Adrenal gland (tissue), 12 donors: ENCODE data around the gene HNRNPU. TPM values are rescaled to one million over a fixed set of nuclear protein-coding genes. Genes with fewer than 3 reads are reported as not detected.

Source experiments
- DNase-seq, 7 donors: peaks; one replicate each; pipeline ENCODE4 v3.0.0-alpha.2; 2019 to 2020
- H3K27ac ChIP-seq, 5 donors: fragments of 200-600 bp; sonication (generic) in 4 of 5; 1 replicate in 3 of 5; 2 replicates in 2 of 5; pipeline versions ENCODE4 v1.5.1 to v1.8.0; 2016 to 2020; ENCODE audit warnings: mild to moderate bottlenecking in 1 of 5
- H3K27me3 ChIP-seq: fragments of 200-600 bp; 2 replicates; pipeline ENCODE4 v1.8.0; 2021
- H3K36me3 ChIP-seq, 2 donors: fragments of 200-600 bp; replicated peaks in 1 of 2; 1 replicate in 1 of 2; 2 replicates in 1 of 2; pipeline versions ENCODE4 v1.5.1 to v1.8.0; 2018 to 2022
- H3K4me1 ChIP-seq, 2 donors: fragments of 200-600 bp; replicated peaks in 1 of 2; 1 replicate in 1 of 2; 2 replicates in 1 of 2; pipeline versions ENCODE4 v1.5.1 to v1.8.0; 2018 to 2021
- H3K4me3 ChIP-seq, 4 donors: fragments of 200-600 bp; sonication (generic) in 3 of 4; one replicate each; pipeline ENCODE4 v1.5.1; 2016 to 2018
- H3K9me3 ChIP-seq, 3 donors: fragments of 200-600 bp; sonication (generic) in 1 of 3; replicated peaks in 1 of 3; 1 replicate in 2 of 3; 2 replicates in 1 of 3; pipeline versions ENCODE4 v1.5.1 to v1.8.0; 2016 to 2021
- POLR2A ChIP-seq, 2 donors: fragments of 450-650 bp; IDR thresholded peaks; one replicate each; pipeline ENCODE4 v1.6.1; 2017; ENCODE audit warnings: antibody characterized with exemption in 2 of 2, mild to moderate bottlenecking in 2 of 2, moderate library complexity in 1 of 2
- WGBS, 4 donors: extraction: QIAGEN DNeasy Blood & Tissue Kit in 2 of 4; methylation state at CpG; one replicate each; pipeline versions ENCODE4 v1.1.5 to v1.1.7; 2013 to 2017; 5-methylcytosine and 5-hydroxymethylcytosine counted together
- intact Hi-C, 2 donors: fragments of 100-400 bp; cut with DNase I; formaldehyde crosslinking; loops; one replicate each; pipeline versions ENCODE4 v1.14.1 to v1.15.0; 2022 to 2023
- polyA plus RNA-seq, 3 donors: library from polyadenylated mRNA; stranded (reverse); fragments of 200-250 nt in 2 of 3; fragments of 350-450 nt in 1 of 3; fragmentation: Illumina TruSeq in 1 of 3; extraction: RNeasy Lipid Tissue Mini Kit (QIAGEN cat#74804) in 1 of 3; gene quantifications; one replicate each; pipeline ENCODE4 v1.2.3, GENCODE V29; 2013 to 2014
- total RNA-seq, 9 donors: library from RNA; depleted of rRNA in 4 of 9; stranded (reverse); fragments of >200 nt in 4 of 9; fragments of 120-200 nt in 1 of 9; fragmentation: NEBNext Ultra II Directional in 1 of 9; extraction: Animal tissue kit (Norgen Biotek cat#: 25700) in 1 of 9; gene quantifications; one replicate each; pipeline versions ENCODE4 v1.1.0 to v1.2.4, GENCODE V29; 2013 to 2023
- TF ChIP-seq, protein P1 (sequence below), 6 experiments: fragments of 450-650 bp in 4 of 6; fragments of 200-600 bp in 2 of 6; sonication (generic) in 1 of 6; IDR thresholded peaks; 1 replicate in 5 of 6; 2 replicates in 1 of 6; pipeline versions ENCODE4 v1.5.1 to v1.8.0; 2016 to 2021; ENCODE audit warnings: antibody characterized with exemption in 6 of 6, mild to moderate bottlenecking in 2 of 6, moderate library complexity in 1 of 6
- donor health status: healthy with polysubstance abuse.
- donor health status: Bipolar disorder and iron deficiency.
- donor health status: DM: yes; HTN: yes; CAD: no.
- donor health status: DM: no; HTN: no; CAD: no.
- donor health status: DM: no; HTN: no; CAD: no.
- donor health status: DM: yes; HTN: yes; CAD: no.

Gene HNRNPU
- total and polyA plus RNA-seq, 12 donors: 141 to 397 (median 253) TPM

DNA sequence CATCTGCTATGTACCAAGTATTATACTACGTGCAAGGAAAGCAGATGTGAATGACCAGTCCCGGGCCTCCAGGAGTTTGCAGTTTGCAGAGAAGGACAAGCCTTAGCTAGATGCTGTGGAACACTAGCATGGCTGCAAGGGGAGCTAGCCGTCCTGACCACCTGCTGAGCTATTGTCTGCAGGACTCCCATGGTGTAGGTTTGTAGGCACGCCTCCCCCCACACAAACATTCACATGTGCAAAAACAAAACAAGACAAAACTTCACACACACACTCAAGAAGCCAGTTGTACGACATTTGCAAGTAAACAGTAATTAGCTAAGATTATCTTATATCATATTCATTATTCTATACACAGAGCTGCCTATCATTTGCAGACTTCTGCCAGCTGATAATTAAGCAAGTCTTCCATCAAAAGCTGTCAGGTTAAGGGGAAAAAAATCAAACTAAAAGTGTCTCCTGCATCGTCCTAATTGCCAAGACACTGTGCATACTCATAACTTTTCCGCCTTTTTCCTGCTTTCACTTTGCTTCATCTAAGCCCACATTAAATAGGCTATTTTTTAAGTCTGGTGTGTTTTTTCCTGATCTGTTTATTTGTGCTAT is 10.7 kb upstream of the HNRNPU start:
- TF ChIP-seq, protein P1, sequence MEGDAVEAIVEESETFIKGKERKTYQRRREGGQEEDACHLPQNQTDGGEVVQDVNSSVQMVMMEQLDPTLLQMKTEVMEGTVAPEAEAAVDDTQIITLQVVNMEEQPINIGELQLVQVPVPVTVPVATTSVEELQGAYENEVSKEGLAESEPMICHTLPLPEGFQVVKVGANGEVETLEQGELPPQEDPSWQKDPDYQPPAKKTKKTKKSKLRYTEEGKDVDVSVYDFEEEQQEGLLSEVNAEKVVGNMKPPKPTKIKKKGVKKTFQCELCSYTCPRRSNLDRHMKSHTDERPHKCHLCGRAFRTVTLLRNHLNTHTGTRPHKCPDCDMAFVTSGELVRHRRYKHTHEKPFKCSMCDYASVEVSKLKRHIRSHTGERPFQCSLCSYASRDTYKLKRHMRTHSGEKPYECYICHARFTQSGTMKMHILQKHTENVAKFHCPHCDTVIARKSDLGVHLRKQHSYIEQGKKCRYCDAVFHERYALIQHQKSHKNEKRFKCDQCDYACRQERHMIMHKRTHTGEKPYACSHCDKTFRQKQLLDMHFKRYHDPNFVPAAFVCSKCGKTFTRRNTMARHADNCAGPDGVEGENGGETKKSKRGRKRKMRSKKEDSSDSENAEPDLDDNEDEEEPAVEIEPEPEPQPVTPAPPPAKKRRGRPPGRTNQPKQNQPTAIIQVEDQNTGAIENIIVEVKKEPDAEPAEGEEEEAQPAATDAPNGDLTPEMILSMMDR (IDR thresholded peaks at IDR 0.05): no peak
- no peak for TF ChIP-seq POLR2A (IDR thresholded peaks at IDR 0.05)
- DNase-seq: no peak
- H3K4me1 ChIP-seq: no peaks in the 10 kb centered on the region
- no peak overlapping the region for H3K4me3 ChIP-seq
- no peaks in the 10 kb centered on the region for H3K9me3 ChIP-seq
- whole genome bisulfite sequencing, 4 donors: 78 to 82% (median 79%) methylated on average over 6 to 7 of the region's 7 CpGs
- no peaks in the 10 kb centered on the region for H3K27me3 ChIP-seq
- no peaks in the 10 kb centered on the region for H3K36me3 ChIP-seq
- no peak overlapping the region for H3K27ac ChIP-seq
- intact Hi-C loops: loop anchor here in 1 of 2 donors (10.0 kb wide), 1 partner anchor 80 kb away; no protein-coding TSS in a partner anchor

DNA sequence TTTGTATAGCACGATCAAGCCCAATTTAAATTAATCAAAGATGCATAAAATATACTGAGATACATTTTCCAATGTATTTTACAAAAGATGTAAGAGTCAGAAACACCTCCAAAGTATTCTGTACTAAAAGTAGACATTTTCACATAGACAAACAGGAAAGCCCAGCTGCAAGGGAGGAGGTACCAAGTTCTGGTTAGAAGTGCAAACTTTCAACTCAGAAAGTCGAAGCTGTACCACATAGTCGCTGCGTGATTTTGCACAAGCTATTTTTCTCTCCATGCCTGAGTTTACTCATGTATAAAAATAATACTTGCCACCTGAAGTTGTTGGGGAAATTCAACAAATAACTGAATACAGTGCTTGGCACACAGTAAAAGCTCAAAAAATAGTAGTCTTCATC is 5.6 kb upstream of the HNRNPU start:
- no peak overlapping the region for H3K27ac ChIP-seq
- intact Hi-C loops: loop anchor here (10.0 kb wide), 3 partner anchors 85 to 175 kb away; no protein-coding TSS in a partner anchor
- H3K27me3 ChIP-seq: no peaks in the 10 kb centered on the region
- no peaks in the 10 kb centered on the region for H3K9me3 ChIP-seq
- no peak for DNase-seq
- TF ChIP-seq, protein P1 (IDR thresholded peaks at IDR 0.05): no peak
- TF ChIP-seq POLR2A (IDR thresholded peaks at IDR 0.05): no peak
- no peak overlapping the region for H3K4me3 ChIP-seq
- H3K4me1 ChIP-seq: peaks cover 0 to 5% of the 10 kb centered on the region in 2 donors
- H3K36me3 ChIP-seq: no peaks in the 10 kb centered on the region
- WGBS, 4 donors: 91 to 95% (median 93%) methylated on average over 4 of the region's 4 CpGs

DNA sequence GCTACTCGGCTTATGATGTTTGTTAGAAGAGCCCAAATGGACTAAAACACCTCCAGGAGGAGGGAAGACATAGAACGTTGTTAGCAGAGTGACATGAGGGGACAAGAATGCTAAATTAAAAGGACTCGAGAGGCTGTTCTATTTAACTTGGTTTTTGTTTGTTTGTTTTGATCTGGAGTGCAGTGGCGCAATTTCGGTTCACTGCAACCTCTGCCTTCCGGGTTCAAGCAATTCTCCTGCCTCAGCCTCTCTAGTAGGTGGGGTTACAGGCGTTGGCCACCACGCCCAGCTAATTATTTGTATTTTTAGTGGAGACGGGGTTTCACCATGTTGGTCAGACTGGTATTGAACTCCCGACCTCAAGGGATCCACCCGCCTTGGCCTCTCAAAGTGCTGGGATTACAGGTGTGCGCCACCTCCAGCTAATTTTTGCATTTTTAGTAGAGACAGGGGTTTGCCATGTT is 5.1 kb upstream of the HNRNPU start:
- WGBS, 4 donors: 89 to 94% (median 91%) methylated on average over 12 of the region's 12 CpGs
- Histone ChIP-seq H3K27me3 (no peaks in the 10 kb centered on the region), H3K4me3 (no peak overlapping the region), H3K9me3 (no peaks in the 10 kb centered on the region), H3K4me1 (peaks cover 0 to 5% of the 10 kb centered on the region in 2 donors), H3K36me3 (no peaks in the 10 kb centered on the region), H3K27ac (no peak overlapping the region)
- DNase-seq: no peak
- intact Hi-C loops: loop anchor here (10.0 kb wide), 2 partner anchors 105 to 175 kb away; no protein-coding TSS in a partner anchor
- TF ChIP-seq, protein P1 (IDR thresholded peaks at IDR 0.05): no peak
- no peak for TF ChIP-seq POLR2A (IDR thresholded peaks at IDR 0.05)

DNA sequence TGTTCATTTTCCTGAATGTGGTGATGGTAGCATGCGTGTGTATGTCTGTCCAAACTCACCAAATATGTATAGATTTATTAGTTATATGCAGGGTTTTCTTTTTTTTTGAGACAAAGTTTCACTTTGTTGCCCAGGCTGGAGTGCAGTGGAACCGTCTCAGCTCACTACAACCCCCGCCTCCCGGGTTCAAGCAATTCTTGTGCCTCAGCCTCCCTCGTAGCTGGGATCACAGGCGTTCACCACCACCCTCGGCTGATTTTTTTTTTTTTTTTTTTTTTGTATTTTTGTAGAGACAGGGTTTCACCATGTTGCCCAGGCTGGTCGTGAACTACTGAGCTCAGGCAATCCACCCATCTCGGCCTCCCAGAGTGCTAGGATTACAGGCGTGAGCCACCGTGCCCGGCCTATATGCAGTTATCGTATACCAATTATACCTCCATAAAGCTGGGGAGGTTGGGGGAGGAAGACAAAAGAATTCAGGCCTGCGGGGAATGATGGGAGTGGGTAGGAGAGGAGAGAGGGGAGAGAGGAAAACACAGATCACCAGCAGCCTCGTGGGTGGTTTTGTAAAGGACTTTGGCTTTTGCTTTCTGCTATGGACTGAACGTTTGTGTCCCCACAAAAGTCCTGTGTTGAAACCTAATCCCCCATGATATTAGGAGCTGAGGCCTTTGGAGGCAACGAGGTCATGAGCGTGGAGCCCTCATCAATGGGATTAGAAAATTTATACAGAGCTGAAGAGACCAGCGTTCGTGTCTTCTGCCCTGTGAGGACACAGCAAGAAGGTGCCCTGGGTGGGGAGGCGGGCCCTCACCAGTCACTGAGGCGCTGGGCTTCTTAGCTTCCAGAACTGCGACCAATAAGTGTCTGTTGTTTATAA is 4.4 kb upstream of the HNRNPU start:
- DNase-seq: no peak
- WGBS, 4 donors: 91 to 94% (median 93%) methylated on average over 23 of the region's 23 CpGs
- peaks cover 0 to 5% of the 10 kb centered on the region in 2 donors for H3K4me1 ChIP-seq
- no peaks in the 10 kb centered on the region for H3K36me3 ChIP-seq
- intact Hi-C loops: loop anchor here (10.0 kb wide), 2 partner anchors 106 to 176 kb away; no protein-coding TSS in a partner anchor
- H3K27me3 ChIP-seq: no peaks in the 10 kb centered on the region
- no peak overlapping the region for H3K27ac ChIP-seq
- H3K9me3 ChIP-seq: no peaks in the 10 kb centered on the region
- no peak overlapping the region for H3K4me3 ChIP-seq
- TF ChIP-seq POLR2A (IDR thresholded peaks at IDR 0.05): no peak
- TF ChIP-seq, protein P1 (IDR thresholded peaks at IDR 0.05): no peak
